CD14-positive monocyte (primary cell): ENCODE data around the gene HECW1. TPM values are rescaled to one million over a fixed set of nuclear protein-coding genes. Genes with fewer than 3 reads are reported as not detected.

ENCODE experiments used
- DNase-seq, 3 donors: peaks; one replicate each; pipeline ENCODE4 v3.0.0-alpha.2; 2011 to 2022
- H2AFZ ChIP-seq: 2 replicates; pipeline ENCODE4 v1.6.0; 2012; ENCODE audit warnings: mild to moderate bottlenecking, low read depth, low read length, inconsistent platforms; ENCODE audit not compliant: insufficient read depth, poor library complexity, severe bottlenecking
- H3K27ac ChIP-seq, 2 donors: 1 replicate in 1 of 2; 2 replicates in 1 of 2; pipeline ENCODE4 v1.5.1; 2012 to 2013; ENCODE audit warnings: low read length in 2 of 2, control low read depth in 1 of 2, inconsistent platforms in 1 of 2, low read depth in 1 of 2, mild to moderate bottlenecking in 1 of 2
- H3K27me3 ChIP-seq, 2 donors: one replicate each; pipeline versions ENCODE4 v1.6.0 to v1.6.1; 2011 to 2013; ENCODE audit warnings: low read length in 2 of 2; ENCODE audit not compliant: control insufficient read depth in 2 of 2, insufficient read depth in 2 of 2
- H3K36me3 ChIP-seq, 2 donors: replicated peaks in 1 of 2; 1 replicate in 1 of 2; 2 replicates in 1 of 2; pipeline versions ENCODE4 v1.5.1 to v1.6.1; 2012 to 2013; ENCODE audit warnings: low read length in 2 of 2, control low read depth in 1 of 2, inconsistent platforms in 1 of 2, mild to moderate bottlenecking in 1 of 2; ENCODE audit not compliant: insufficient read depth in 2 of 2, control insufficient read depth in 1 of 2
- H3K4me1 ChIP-seq, 2 donors: 1 replicate in 1 of 2; 2 replicates in 1 of 2; pipeline versions ENCODE4 v1.5.1 to v1.6.1; 2012 to 2013; ENCODE audit warnings: low read length in 2 of 2, control low read depth in 1 of 2, inconsistent platforms in 1 of 2, mild to moderate bottlenecking in 1 of 2, moderate library complexity in 1 of 2; ENCODE audit not compliant: insufficient read depth in 2 of 2, control insufficient read depth in 1 of 2
- H3K4me2 ChIP-seq: replicated peaks from 2 replicates; pipeline ENCODE3; 2012; ENCODE audit warnings: low read length, moderate library complexity, mild to moderate bottlenecking; ENCODE audit not compliant: poor library complexity, severe bottlenecking; ENCODE audit errors: extremely low read depth
- H3K4me3 ChIP-seq, 3 experiments: fragments of 200-600 bp in 1 of 3; sonication (generic) in 1 of 3; replicated peaks in 1 of 3; 1 replicate in 2 of 3; 2 replicates in 1 of 3; pipeline ENCODE4 v1.5.1; 2011 to 2013; ENCODE audit warnings: low read length in 3 of 3, mild to moderate bottlenecking in 3 of 3, control low read depth in 2 of 3, low read depth in 2 of 3, inconsistent platforms in 1 of 3, moderate library complexity in 1 of 3
- H3K79me2 ChIP-seq: 2 replicates; pipeline ENCODE4 v1.6.0; 2012; ENCODE audit warnings: mild to moderate bottlenecking, control low read depth, inconsistent platforms, low read length, moderate library complexity; ENCODE audit not compliant: insufficient read depth
- H3K9ac ChIP-seq: 2 replicates; pipeline ENCODE4 v1.6.0; 2017; ENCODE audit warnings: low read length, mild to moderate bottlenecking; ENCODE audit not compliant: insufficient read depth, poor library complexity, severe bottlenecking
- H3K9me3 ChIP-seq, 2 donors: replicated peaks in 1 of 2; 1 replicate in 1 of 2; 2 replicates in 1 of 2; pipeline versions ENCODE4 v1.5.1 to v1.6.1; 2012 to 2013; ENCODE audit warnings: low read length in 2 of 2, control low read depth in 1 of 2; ENCODE audit not compliant: control insufficient read depth in 1 of 2, insufficient read depth in 1 of 2
- H4K20me1 ChIP-seq: 2 replicates; pipeline ENCODE4 v1.6.0; 2012; ENCODE audit warnings: mild to moderate bottlenecking, low read length, control low read depth, moderate library complexity; ENCODE audit not compliant: insufficient read depth
- H3K27ac Mint-ChIP-seq, 7 donors: one replicate each; pipeline ENCODE4 v1.8.0; 2020; ENCODE audit warnings: mild to moderate bottlenecking in 7 of 7, mixed read lengths in 7 of 7, moderate library complexity in 6 of 7, inconsistent platforms in 2 of 7
- H3K27me3 Mint-ChIP-seq, 3 donors: one replicate each; pipeline ENCODE4 v1.8.0; 2021 to 2022; ENCODE audit warnings: low read depth in 3 of 3, mild to moderate bottlenecking in 3 of 3, mixed read lengths in 3 of 3, moderate library complexity in 3 of 3, inconsistent platforms in 1 of 3
- H3K36me3 Mint-ChIP-seq, 2 donors: one replicate each; pipeline ENCODE4 v1.8.0; 2020; ENCODE audit warnings: mixed read lengths in 2 of 2, inconsistent platforms in 1 of 2, mild to moderate bottlenecking in 1 of 2
- H3K4me1 Mint-ChIP-seq: one replicate; pipeline ENCODE4 v1.8.0; 2020; ENCODE audit warnings: mild to moderate bottlenecking, mixed read lengths
- H3K4me3 Mint-ChIP-seq, 2 donors: one replicate each; pipeline ENCODE4 v1.8.0; 2020; ENCODE audit warnings: mild to moderate bottlenecking in 2 of 2, mixed read lengths in 2 of 2, moderate library complexity in 1 of 2
- H3K9me3 Mint-ChIP-seq, 7 donors: one replicate each; pipeline ENCODE4 v1.8.0; 2020 to 2022; ENCODE audit warnings: mixed read lengths in 7 of 7, mild to moderate bottlenecking in 6 of 7, moderate library complexity in 6 of 7, inconsistent platforms in 2 of 7
- CTCF ChIP-seq: fragments of 200-600 bp; IDR thresholded peaks from one replicate; pipeline ENCODE4 v1.8.0; 2022; ENCODE audit warnings: antibody characterized with exemption, mild to moderate bottlenecking
- WGBS: methylation state at CpG from one replicate; pipeline ENCODE4 v1.1.5; 2013; ENCODE audit warnings: missing lambda C conversion rate; ENCODE audit not compliant: insufficient coverage; 5-methylcytosine and 5-hydroxymethylcytosine counted together
- intact Hi-C, 2 donors: fragments of 100-400 bp; cut with micrococcal nuclease; formaldehyde crosslinking; loops; one replicate each; pipeline versions ENCODE4 v1.15.0 to v1.15.1; 2023
- polyA plus RNA-seq, 3 donors: library from polyadenylated mRNA; depleted of rRNA in 1 of 3; unstranded in 2 of 3; stranded (reverse) in 1 of 3; fragments of 300-500 nt in 2 of 3; fragments of >200 nt in 1 of 3; fragmentation: Illumina TruSeq in 2 of 3; gene quantifications; 1 replicate in 2 of 3; 2 replicates in 1 of 3; pipeline ENCODE4 v1.2.3, GENCODE V29; 2012 to 2021

The HECW1 gene
- polyA plus RNA-seq, 3 donors, result not detected

- no peaks in the 10 kb centered on the region for H3K36me3 ChIP-seq
- H3K27ac ChIP-seq, result no peak overlapping the region
- H3K27me3 Mint-ChIP-seq, result peaks cover 0 to 1% (median 0%) of the 10 kb centered on the region in 3 donors
- H3K9me3 Mint-ChIP-seq, result peaks cover 0 to 2% (median 0%) of the 10 kb centered on the region in 7 donors
- no peak overlapping the region for H3K4me3 ChIP-seq
- intact Hi-C loops, result no loop called here
- H3K4me2 ChIP-seq, result no peak overlapping the region
- no peak overlapping the region for H2AFZ ChIP-seq
- H3K4me1 Mint-ChIP-seq, result no peaks in the 10 kb centered on the region
- DNase-seq, result no peak
- H3K9ac ChIP-seq, result no peak overlapping the region
- H4K20me1 ChIP-seq, result no peaks in the 10 kb centered on the region
- H3K27me3 ChIP-seq, result no peaks in the 10 kb centered on the region
- 100% methylated on average over 2 of the region's 5 CpGs for WGBS
- H3K36me3 Mint-ChIP-seq, result no peaks in the 10 kb centered on the region
- H3K27ac Mint-ChIP-seq, result no peak overlapping the region
- no peak for TF ChIP-seq CTCF
- H3K4me1 ChIP-seq, result no peaks in the 10 kb centered on the region
- H3K4me3 Mint-ChIP-seq, result no peak overlapping the region
- no peaks in the 10 kb centered on the region for H3K79me2 ChIP-seq
- no peaks in the 10 kb centered on the region for H3K9me3 ChIP-seq
These were observed 198.6 kb downstream of the HECW1 start for GRCh38 chr7:43311052-43311451.

- no peak overlapping the region for H3K27ac Mint-ChIP-seq
- Histone ChIP-seq H2AFZ (no peak overlapping the region), H3K27ac (no peak overlapping the region), H3K79me2 (no peaks in the 10 kb centered on the region), H3K4me2 (no peak overlapping the region), H3K9me3 (no peaks in the 10 kb centered on the region), H3K36me3 (no peaks in the 10 kb centered on the region), H4K20me1 (no peaks in the 10 kb centered on the region), H3K4me1 (no peaks in the 10 kb centered on the region), H3K27me3 (no peaks in the 10 kb centered on the region), H3K4me3 (no peak overlapping the region), H3K9ac (no peak overlapping the region)
- H3K27me3 Mint-ChIP-seq, result peaks cover 0 to 1% (median 0%) of the 10 kb centered on the region in 3 donors
- 98% methylated on average over 17 of the region's 22 CpGs for WGBS
- no peak for TF ChIP-seq CTCF
- intact Hi-C loops, result no loop called here
- H3K9me3 Mint-ChIP-seq, result peaks cover 0 to 2% (median 0%) of the 10 kb centered on the region in 7 donors
- DNase-seq, result no peak
- H3K4me1 Mint-ChIP-seq, result no peaks in the 10 kb centered on the region
- no peak overlapping the region for H3K4me3 Mint-ChIP-seq
- H3K36me3 Mint-ChIP-seq, result no peaks in the 10 kb centered on the region
These were observed 199.2 kb downstream of the HECW1 start for GRCh38 chr7:43311694-43312093.
